GM19023 (cell line): ENCODE data around the gene CD96.
"Not testable (repeated sequence)": the region's sequence is repeated elsewhere in the genome, so short reads cannot be mapped to it uniquely, and the experiment has no call there.

Source experiments
- ATAC-seq: cut with Tn5 transposase; IDR thresholded peaks from one replicate; pipeline ENCODE4 v1.9.1; 2021; ENCODE audit warnings: mild to moderate bottlenecking, moderate library complexity; ENCODE audit not compliant: unreplicated experiment

Gene CD96

DNA sequence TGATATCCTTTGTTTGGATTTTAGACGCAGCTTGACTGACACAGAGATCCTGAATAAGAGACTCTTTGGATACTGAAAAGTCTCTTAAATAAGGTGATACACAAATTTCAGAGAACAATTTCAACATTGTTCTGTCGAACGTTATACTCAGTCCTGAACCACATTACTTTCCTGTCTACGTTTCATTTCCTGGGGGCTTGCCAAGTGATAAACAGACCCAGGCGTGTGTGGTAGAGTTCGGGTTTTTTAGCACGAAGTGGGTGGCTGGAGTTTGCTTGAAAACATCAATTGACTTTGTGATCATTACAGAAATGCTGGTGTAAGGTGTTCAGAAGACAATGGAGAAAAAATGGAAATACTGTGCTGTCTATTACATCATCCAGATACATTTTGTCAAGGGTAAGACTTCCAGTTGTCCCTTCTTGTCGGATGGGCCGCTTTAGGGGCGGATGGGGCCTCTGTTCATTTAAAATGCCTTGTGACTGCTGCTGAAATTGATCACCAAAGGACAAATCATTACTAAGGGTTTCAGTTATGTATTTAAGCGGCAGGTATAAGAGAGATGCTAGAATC lies at the start of gene CD96:
Gene CD96, plus strand, starts transcription at position 287 of the 573 bp plus-strand sequence. Its CDS starts 52 bp downstream, at position 339.
- ATAC-seq = peak; percentile 37

GRCh38 chr3:111493276-111493675 lies 48.7 kb upstream of the CD96 start:
- ATAC-seq = no peak

GRCh38 chr3:111496894-111497559 lies 45.0 kb upstream of the CD96 start:
- no peak for ATAC-seq

DNA sequence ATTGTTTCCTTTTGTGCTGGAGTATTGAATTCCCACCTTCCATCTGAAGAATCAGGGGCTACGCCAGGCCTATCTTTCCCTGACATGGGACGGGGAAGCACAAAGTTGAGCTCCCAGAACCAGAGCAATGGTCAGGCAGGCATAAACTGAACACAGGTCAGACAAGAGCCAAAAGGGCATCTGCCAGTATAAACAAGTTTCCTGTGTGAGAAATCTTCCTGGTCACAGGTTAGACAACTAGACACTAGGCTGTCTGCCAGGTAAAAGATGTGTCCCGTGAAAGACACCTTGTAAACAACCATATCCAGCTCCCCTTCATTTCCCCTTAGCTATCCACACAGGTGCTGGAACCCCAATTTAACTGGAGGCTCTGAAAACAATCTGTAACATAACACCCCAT lies 44.0 kb upstream of the CD96 start:
- ATAC-seq = no peak

- no peak for ATAC-seq
Observed at GRCh38 chr3:111506435-111506834, 35.6 kb upstream of the CD96 start.

DNA sequence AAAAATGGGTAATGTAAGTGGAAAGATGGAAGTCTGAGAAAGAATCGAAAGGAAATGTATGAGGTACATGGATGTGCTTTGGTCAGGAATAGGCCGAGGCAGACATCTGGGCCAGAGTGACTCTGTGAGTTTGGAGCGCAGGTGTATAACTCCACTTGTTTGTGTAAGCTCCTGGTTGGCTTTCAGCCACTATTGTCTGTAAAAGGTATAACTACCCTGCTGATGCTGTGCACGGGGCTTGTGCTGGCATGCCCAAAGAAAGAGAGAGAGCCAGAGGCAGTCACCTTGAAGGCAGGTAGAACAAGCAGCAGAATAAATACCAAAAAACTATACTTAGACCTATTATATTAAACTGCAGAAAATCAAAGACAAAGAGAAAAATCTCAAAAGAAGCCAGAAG lies 32.7 kb upstream of the CD96 start:
- ATAC-seq = no peak

DNA sequence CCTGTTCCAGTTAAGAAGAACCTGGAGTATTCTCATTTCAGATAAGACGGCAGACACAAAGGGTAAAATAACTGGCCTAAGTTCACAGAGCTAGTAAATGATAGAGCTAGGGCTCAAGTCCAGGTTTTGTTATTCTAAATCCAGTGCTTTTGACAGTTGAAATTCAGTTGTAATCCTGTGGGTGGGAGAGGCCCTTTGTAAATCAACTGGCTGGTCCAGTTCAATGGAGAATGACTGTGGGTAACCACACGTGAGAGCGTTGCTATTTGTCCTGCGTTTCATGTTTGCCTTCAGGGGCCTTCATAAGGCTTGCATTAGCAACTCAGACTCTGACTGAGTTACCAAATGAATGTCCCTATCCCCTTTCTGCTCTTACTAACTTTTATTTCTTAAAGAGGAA lies 24.2 kb upstream of the CD96 start:
- no peak for ATAC-seq

DNA sequence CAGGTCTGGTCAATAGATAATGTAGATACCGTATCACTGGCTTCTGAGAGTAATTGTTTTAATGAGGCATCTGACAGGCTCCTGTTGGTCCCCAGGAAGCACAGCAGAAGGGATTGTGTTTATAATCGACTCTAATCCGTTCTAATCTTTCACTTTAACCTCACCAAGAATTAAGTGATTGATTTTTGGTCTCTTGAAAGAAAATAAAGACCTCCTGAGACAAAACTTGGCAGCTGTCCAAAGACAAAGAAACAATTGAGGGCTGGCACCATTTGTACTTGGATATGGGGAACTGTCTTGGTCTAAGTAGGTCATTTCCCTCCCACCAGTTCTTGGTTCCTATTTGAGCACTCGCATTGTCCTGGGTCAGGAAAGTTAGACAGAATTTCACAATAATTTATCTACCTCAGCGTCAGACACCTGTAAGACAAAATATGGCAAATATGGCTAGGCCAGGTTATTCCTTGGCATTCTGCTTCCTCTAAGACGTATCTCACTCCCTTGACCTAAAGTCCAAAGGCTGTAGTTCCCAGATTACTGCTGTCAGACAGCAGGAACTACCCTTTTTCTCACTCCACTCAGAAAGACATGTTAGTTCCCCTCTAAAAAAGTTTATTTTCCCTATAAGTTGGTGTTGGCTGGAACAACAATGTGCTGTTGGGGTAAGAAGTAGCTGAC lies 22.7 kb upstream of the CD96 start:
- ATAC-seq = no peak

GRCh38 chr3:111521891-111522290 lies 20.1 kb upstream of the CD96 start:
- ATAC-seq = no peak

- ATAC-seq = not testable (repeated sequence)
Observed at GRCh38 chr3:111524486-111524885, 17.5 kb upstream of the CD96 start.

DNA sequence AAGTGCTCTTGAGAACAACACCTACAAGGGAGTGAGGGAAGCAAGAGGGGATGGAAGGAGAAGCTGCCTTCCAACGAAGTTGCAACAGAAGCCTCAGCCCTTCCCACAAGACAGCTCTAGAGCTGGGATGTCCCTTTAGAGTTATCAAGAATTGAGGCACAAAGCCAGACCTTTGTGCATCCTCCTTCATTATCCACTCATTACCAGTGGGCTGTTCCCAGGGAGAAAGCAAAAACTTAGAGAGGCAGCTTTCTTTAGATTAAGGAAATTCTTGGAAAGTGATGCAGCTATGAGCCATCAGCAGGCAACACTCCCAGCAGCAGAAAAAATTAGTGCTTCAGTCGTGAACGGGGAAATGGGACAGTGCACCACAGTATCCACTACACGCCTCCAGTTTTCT lies 10.6 kb upstream of the CD96 start:
- no peak for ATAC-seq

- no peak for ATAC-seq
Observed at GRCh38 chr3:111534701-111535100, 7.3 kb upstream of the CD96 start.

- ATAC-seq = no peak
Observed at GRCh38 chr3:111538111-111538510, 3.9 kb upstream of the CD96 start.

- peak; percentile 28 for ATAC-seq
Observed at GRCh38 chr3:111538681-111539083, 3.3 kb upstream of the CD96 start.

DNA sequence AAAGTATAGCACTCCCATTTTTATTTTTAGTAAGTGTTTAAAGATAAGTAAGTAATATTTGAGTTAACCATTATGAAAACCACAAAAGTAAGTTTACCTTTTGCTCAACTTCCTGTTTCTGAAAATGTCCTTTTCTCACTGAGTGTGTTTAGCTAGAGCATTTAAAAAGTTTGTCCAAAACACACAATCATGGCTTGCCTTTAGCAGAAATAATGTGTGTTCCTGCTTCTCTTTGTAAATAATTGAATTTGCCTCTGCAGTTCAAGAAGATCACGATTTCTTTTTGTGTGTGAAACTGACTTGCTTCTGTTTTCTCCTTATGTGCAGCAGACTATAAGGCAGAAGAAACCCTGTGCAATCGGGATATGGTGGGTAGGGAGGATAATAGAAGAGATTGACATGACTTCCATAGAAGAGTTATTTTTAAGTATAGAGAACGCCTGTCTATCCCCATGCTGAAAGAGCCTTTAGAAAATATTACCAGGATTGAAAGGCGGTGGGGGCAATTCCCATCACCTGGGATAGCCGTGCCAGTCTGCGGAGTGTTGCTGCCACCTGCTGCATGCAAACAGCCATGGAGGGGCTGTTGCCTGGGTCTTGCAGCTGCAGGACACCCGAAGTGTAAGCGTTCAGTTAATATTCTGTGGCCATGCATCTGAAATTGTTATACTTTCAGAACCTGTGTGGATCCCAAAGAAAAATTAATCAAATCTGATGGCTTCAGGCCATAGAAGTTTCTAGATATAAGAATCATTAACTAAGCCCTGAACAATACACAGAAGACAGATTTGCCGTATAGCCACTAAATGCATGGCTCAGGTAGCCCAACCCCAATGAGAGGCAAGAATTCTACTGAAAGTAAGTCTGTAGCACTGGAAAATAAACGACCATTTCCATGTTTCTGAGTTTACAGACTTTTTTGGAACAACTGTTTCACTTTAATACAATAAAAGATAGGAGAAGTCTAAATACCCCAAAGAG lies 2.4 kb upstream of the CD96 start:
- ATAC-seq = peak; percentile 69

GRCh38 chr3:111541391-111541790 lies 606 bp upstream of the CD96 start:
- no peak for ATAC-seq

- ATAC-seq = no peak
Observed at GRCh38 chr3:111542611-111543300, 759 bp downstream of the CD96 start.

- no peak for ATAC-seq
Observed at GRCh38 chr3:111545349-111545748, 3.4 kb downstream of the CD96 start.

DNA sequence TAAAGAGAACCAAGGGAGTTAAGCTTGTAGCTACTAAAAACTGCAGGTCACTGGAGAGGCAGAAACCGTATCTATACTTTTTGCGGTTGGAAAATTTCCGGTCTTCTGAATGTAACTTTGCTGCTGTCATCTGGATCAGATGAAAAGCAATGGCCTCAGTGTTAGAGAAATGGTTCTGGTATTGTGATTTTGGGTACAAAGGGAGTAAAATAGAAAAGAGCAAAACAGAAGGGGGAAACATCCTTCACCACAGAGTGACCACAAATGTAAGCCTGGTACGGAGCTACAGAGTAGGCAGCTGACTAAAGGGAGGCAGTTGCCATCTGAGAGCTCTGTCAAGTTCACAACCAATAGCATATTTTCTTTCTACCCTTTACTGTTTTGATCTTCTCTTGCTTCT lies 5.6 kb downstream of the CD96 start:
- ATAC-seq = peak; percentile 86

DNA sequence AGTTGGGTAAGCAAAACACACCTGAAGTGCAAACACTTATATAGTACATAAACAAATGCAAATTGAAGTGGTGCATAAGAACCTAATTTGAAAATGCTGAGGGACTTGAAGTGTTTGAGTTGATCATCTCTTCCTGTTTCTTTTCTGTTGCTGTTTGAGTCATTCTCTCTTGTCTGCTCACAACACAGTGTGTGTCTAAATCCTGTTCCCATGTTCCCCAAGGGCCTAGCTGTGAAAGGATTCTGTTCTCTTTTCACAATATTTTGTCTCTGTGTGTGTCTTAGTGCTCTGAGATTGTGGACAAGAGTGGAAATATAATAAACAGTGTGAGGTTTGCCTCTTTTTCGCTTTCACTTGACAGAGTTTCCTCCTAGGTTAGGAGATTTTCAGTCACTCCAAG lies 6.1 kb downstream of the CD96 start:
- ATAC-seq = peak; percentile 62

- no peak for ATAC-seq
Observed at GRCh38 chr3:111548756-111549155, 6.8 kb downstream of the CD96 start.
